SH-SY5Y (cell line): ENCODE results near the gene CFAP251.

ENCODE experiments used
- GATA2 ChIP-seq: IDR thresholded peaks from 2 replicates; pipeline ENCODE4 v1.6.1; 2011; ENCODE audit warnings: mild to moderate bottlenecking, low read depth, low read length
- GATA3 ChIP-seq: IDR thresholded peaks from 2 replicates; pipeline ENCODE4 v1.6.1; 2011; ENCODE audit warnings: low read depth, mild to moderate bottlenecking, low read length, moderate library complexity

DNA sequence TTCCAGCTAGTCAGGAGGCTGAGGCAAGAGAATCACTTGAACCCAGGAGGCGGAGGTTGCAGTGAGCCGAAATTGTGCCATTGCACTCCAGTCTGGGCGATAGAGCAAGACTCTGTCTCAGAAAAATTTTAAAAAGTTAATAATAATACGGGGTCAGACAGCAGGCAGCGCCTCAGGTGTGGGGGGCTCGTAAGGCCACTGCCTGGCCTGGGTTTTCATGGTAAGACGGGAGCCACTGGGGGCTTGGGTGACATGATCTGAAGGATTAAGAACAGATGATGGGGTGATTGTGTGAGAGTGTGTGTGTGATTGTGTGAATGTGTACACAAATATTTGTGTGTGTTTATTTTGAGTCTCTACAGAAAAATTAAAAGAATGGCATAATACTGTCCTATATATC, 126.9 kb downstream of the CFAP251 start:
- TF ChIP-seq GATA2 (no peak), GATA3 (no peak)
